ENCODE measurements around the gene SCTR.

The SCTR gene

DNA sequence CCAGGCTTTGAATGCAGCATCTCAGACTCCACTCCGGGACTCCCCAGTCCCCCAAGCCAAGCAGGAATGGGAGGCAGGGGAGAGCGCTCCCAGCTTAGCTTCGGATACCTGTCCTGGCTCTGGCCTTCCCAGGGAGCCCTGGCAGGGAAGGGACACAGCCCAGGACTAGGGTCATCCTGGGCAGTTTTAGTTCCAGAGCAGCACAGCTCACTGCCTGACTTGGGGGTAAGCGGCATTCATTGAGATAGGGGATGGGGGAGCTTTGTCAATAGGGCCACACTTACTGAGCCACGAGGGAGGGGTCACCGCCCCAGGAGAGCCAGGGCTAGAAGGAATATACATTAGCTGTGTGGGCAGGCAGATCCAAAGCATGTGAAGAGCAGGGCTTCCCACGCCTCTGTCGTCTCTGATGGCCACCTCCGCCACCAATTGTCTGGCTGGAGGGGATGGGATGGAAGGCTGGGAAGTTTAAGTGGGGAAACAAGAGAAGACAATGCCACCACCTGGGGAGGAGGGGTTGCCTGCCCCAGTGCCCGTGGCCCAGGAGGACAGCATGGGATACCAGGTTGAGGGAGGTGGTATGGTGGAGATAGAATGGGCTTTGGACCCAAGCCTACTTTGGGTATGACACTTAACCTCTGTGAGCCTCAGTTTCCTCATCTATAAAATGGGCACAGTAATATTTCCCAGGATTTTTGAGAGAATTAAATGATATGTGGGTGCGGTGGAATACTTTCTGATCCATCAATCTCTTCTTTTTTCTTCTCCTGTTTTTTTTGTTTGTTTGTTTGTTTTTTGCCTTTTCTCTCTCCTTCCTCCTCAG, 40.2 kb downstream of the SCTR start:
- DNase-seq (ENCODE audit: extremely low read depth, low read depth) = no peak
- TF ChIP-seq, protein P1, sequence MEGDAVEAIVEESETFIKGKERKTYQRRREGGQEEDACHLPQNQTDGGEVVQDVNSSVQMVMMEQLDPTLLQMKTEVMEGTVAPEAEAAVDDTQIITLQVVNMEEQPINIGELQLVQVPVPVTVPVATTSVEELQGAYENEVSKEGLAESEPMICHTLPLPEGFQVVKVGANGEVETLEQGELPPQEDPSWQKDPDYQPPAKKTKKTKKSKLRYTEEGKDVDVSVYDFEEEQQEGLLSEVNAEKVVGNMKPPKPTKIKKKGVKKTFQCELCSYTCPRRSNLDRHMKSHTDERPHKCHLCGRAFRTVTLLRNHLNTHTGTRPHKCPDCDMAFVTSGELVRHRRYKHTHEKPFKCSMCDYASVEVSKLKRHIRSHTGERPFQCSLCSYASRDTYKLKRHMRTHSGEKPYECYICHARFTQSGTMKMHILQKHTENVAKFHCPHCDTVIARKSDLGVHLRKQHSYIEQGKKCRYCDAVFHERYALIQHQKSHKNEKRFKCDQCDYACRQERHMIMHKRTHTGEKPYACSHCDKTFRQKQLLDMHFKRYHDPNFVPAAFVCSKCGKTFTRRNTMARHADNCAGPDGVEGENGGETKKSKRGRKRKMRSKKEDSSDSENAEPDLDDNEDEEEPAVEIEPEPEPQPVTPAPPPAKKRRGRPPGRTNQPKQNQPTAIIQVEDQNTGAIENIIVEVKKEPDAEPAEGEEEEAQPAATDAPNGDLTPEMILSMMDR (IDR thresholded peaks at IDR 0.05; ENCODE audit: low read depth, low read length) = no peak

- DNase-seq (ENCODE audit: extremely low read depth, low read depth) = no peak
- TF ChIP-seq, protein P1 (IDR thresholded peaks at IDR 0.05; ENCODE audit: low read depth, low read length) = no peak
These were observed 40.9 kb downstream of the SCTR start for GRCh38 chr2:119483395-119483753.

DNA sequence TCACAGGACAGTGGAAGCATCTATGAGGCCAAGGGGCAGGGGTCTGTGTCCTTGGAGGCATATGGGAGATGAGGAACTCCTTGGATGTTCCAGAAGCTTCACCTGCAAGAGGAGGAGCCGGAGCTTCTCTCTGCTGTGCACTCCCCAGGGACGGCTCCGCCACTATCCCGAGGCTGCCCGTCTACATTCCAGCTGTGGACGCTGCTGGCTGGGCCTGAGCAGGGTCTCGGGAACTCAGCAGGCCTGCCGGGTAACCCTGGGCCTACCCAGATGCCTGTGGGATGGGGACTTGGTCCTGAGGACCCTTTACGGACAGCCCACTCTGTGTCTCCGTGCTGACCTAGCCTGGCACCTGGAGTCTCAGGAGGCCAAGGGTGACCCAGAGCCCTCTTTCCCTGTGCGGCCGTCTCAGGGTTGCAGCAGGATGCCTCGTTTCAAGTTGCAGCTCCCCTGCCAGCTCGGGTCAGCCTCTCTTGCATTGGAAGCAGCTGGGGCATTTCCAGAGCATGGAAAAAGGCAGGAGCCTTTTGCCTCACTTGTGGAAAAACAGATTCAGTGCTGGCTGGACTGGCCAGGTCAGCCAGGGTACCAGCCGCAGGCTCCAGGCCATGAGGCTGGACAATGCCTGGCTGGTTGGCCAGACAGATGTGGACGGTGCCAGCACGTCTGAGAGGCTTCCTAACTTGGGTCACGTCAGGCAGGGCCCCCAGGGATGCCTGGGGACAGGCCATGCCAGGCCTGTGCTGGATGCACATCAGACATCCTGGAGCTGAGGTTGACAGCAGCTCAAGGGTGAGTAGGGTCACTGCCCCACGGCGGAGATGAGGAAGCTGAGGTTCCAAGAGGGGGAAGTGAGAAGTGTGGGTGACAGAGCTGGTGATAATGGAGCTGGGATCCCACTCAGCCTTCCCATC, 41.5 kb downstream of the SCTR start:
- TF ChIP-seq, protein P1 (IDR thresholded peaks at IDR 0.05; ENCODE audit: low read depth, low read length) = no peak
- no peak for DNase-seq (ENCODE audit: extremely low read depth, low read depth)

DNA sequence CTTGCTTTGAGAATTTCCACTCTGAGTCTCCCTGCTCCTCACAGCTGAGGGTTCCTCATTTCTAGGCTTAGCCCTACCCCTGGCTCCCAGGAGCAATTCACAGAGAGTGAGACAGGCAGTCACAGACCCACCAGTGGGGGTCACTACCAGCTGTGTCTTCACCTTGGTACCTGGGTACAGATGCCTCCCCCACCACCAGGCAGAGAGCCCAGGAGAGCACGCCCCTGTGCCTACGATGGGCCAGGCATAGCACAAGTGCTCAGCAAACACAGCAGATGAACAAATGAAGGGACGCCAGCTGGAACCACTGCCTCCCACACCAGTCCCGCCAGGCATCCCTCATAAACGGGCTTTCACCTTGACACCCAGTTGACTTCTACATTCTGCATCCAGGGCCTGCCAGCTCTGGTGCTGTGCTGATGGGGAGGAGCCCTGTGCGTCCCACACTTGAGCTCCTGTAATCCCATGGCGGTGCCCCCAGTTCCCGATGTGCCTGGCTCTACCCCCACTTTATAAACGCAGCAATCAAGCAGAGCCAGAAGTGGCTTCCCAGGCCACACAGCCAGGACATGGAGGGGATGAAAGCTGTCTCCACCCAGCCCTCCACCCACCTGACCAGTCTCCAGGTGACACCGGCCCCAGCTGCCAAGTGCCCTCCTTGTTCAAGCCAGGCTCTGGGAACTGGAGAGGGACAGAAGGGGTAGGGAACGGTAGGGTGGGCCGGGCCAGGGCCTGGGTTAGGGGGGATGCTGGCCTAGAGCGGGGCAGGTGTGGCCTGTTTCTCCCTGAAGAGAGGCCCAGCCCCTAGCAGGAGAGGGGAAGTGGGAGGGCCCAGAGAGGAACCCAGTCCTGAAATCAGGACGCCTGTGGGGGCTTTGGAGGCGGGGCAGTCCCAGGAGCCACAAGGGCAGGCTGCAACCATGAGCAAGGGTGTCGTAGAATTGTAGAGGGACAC, 42.5 kb downstream of the SCTR start:
- TF ChIP-seq, protein P1 (IDR thresholded peaks at IDR 0.05; ENCODE audit: low read depth, low read length) = no peak
- no peak for DNase-seq (ENCODE audit: extremely low read depth, low read depth)

DNA sequence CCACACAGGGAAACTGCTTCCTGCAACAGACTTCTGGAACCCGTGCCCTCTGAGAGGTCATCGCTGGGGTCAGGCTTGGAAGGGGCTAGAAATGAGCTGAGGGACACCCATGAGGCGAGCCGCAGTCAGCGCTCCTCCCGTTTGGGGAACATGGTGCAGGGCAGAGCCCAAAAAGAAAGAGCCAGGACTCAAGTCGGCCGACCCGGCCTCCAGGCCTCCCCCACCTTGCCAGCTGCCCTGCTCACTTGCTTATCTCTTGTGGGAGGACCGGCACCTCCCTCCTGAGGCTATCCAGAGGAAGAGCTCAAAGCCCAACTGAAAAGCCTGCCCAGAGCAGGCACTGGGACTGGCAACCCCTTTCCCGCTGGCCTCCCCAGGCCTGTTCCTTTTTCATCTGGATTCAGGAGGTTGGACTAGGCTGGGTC, 43.6 kb downstream of the SCTR start:
- TF ChIP-seq, protein P1 (IDR thresholded peaks at IDR 0.05; ENCODE audit: low read depth, low read length) = no peak
- DNase-seq (ENCODE audit: extremely low read depth, low read depth) = no peak

- TF ChIP-seq, protein P1 (IDR thresholded peaks at IDR 0.05; ENCODE audit: low read depth, low read length) = no peak
- DNase-seq (ENCODE audit: extremely low read depth, low read depth) = no peak
These were observed 44.1 kb downstream of the SCTR start for GRCh38 chr2:119480184-119480583.
